ENCODE results near the gene RHOJ. TPM values are rescaled to one million over a fixed set of nuclear protein-coding genes. Genes with fewer than 3 reads are reported as not detected.

Gene RHOJ
- total RNA-seq, 1 experiment from 2014 or later: 30.2 TPM

DNA sequence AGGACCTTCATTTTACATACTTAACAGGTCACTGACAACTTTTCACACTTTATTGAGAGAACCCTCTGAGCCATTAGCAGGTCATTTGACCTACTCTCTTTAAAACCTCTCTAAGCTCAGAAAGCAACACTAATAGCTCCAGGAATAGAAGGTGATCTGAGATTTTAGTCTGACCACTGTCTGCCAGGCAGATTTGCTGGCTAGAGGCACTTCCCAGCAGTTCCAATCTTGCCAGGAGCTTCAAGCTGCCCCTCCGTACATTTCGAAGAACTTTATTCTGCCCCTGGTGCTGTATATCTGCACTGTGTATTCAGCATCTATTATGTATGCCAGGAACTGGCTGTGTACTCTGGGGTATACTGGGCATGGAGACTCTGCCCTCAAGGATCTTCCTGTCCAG, 58.2 kb downstream of the RHOJ start:
- H3K4me3 ChIP-seq (ENCODE audit: low read depth, low read length, poor library complexity, severe bottlenecking): no peak overlapping the region
- peaks cover 8% of the 10 kb centered on the region for H3K9me3 ChIP-seq (ENCODE audit: low read depth, low read length, poor library complexity, severe bottlenecking)
- ChIA-PET CTCF (no interaction called here), POLR2A (ENCODE audit: low non-redundant PET) (no interaction called here)
- H3K36me3 ChIP-seq (ENCODE audit: insufficient read depth, low read length, poor library complexity, severe bottlenecking): no peaks in the 10 kb centered on the region
- no peak for DNase-seq (ENCODE audit: low spot score)
- H3K27me3 ChIP-seq (replicated peaks; ENCODE audit: insufficient read depth, low read depth, low read length, poor library complexity): no peaks in the 10 kb centered on the region
- intact Hi-C loops (cut with micrococcal nuclease; ENCODE audit: unreplicated experiment): no loop called here
- H3K27ac ChIP-seq (ENCODE audit: low read depth, low read length, poor library complexity, severe bottlenecking): no peak overlapping the region
- H3K4me1 ChIP-seq (ENCODE audit: insufficient read depth, low read length, poor library complexity, severe bottlenecking): no peaks in the 10 kb centered on the region
- no peak for TF ChIP-seq CTCF (conservative IDR thresholded peaks at IDR 0.05; ENCODE audit: low read depth, low read length)
- BruUV-seq (replicated peaks): no TSS peak

- H3K4me1 ChIP-seq (ENCODE audit: insufficient read depth, low read length, poor library complexity, severe bottlenecking): no peaks in the 10 kb centered on the region
- TF ChIP-seq EZH2 (IDR thresholded peaks at IDR 0.05; ENCODE audit: borderline replicate concordance, low read depth, low read length, poor library complexity, severe bottlenecking): no peak
- no peak for TF ChIP-seq CTCF (conservative IDR thresholded peaks at IDR 0.05; ENCODE audit: low read depth, low read length)
- H3K36me3 ChIP-seq (ENCODE audit: insufficient read depth, low read length, poor library complexity, severe bottlenecking): no peaks in the 10 kb centered on the region
- intact Hi-C loops (cut with micrococcal nuclease; ENCODE audit: unreplicated experiment): no loop called here
- ChIA-PET POLR2A (ENCODE audit: low non-redundant PET) (no interaction called here), CTCF (no interaction called here)
- H3K27me3 ChIP-seq (replicated peaks; ENCODE audit: insufficient read depth, low read depth, low read length, poor library complexity): no peaks in the 10 kb centered on the region
- no peak for DNase-seq (ENCODE audit: low spot score)
- H3K9me3 ChIP-seq (ENCODE audit: low read depth, low read length, poor library complexity, severe bottlenecking): peaks cover 8% of the 10 kb centered on the region
- BruUV-seq (replicated peaks): no TSS peak
- no peak overlapping the region for H3K4me3 ChIP-seq (ENCODE audit: low read depth, low read length, poor library complexity, severe bottlenecking)
- H3K27ac ChIP-seq (ENCODE audit: low read depth, low read length, poor library complexity, severe bottlenecking): no peak overlapping the region
Observed at GRCh38 chr14:63266106-63266505, 61.9 kb downstream of the RHOJ start.

GRCh38 chr14:63267171-63267570, 62.9 kb downstream of the RHOJ start:
- peaks cover 8% of the 10 kb centered on the region for H3K9me3 ChIP-seq (ENCODE audit: low read depth, low read length, poor library complexity, severe bottlenecking)
- TF ChIP-seq EZH2 (IDR thresholded peaks at IDR 0.05; ENCODE audit: borderline replicate concordance, low read depth, low read length, poor library complexity, severe bottlenecking): no peak
- no peak for TF ChIP-seq CTCF (conservative IDR thresholded peaks at IDR 0.05; ENCODE audit: low read depth, low read length)
- no peaks in the 10 kb centered on the region for H3K36me3 ChIP-seq (ENCODE audit: insufficient read depth, low read length, poor library complexity, severe bottlenecking)
- H3K4me3 ChIP-seq (ENCODE audit: low read depth, low read length, poor library complexity, severe bottlenecking): no peak overlapping the region
- DNase-seq (ENCODE audit: low spot score): no peak
- no peaks in the 10 kb centered on the region for H3K27me3 ChIP-seq (replicated peaks; ENCODE audit: insufficient read depth, low read depth, low read length, poor library complexity)
- ChIA-PET POLR2A (ENCODE audit: low non-redundant PET) (no interaction called here), CTCF (no interaction called here)
- no peak overlapping the region for H3K27ac ChIP-seq (ENCODE audit: low read depth, low read length, poor library complexity, severe bottlenecking)
- intact Hi-C loops (cut with micrococcal nuclease; ENCODE audit: unreplicated experiment): no loop called here
- no peaks in the 10 kb centered on the region for H3K4me1 ChIP-seq (ENCODE audit: insufficient read depth, low read length, poor library complexity, severe bottlenecking)
- no TSS peak for BruUV-seq (replicated peaks)
